T-helper 2 cell treated with Interferon-gamma antibody and Interleukin-4, amounts not matched to agents 5 μg/mL and 100 μg/mL, for 36 hours (primary cell): Measurements from ENCODE around the gene NFIX.
"Not testable (repeated sequence)": the region's sequence is repeated elsewhere in the genome, so short reads cannot be mapped to it uniquely, and the experiment has no call there.

Source experiments
- DNase-seq: peaks from one replicate; pipeline ENCODE4 v3.0.0; 2021; ENCODE audit warnings: low spot score
- H3K27ac Mint-ChIP-seq: one replicate; pipeline ENCODE4 v1.8.0; 2021; ENCODE audit warnings: mild to moderate bottlenecking, mixed read lengths
- H3K27me3 Mint-ChIP-seq: one replicate; pipeline ENCODE4 v1.8.0; 2021; ENCODE audit warnings: low read depth, mixed read lengths
- H3K36me3 Mint-ChIP-seq: one replicate; pipeline ENCODE4 v1.8.0; 2021; ENCODE audit warnings: low read depth, mixed read lengths
- H3K4me1 Mint-ChIP-seq: one replicate; pipeline ENCODE4 v1.8.0; 2021; ENCODE audit warnings: low read depth, mixed read lengths
- H3K4me3 Mint-ChIP-seq: one replicate; pipeline ENCODE4 v1.8.0; 2022; ENCODE audit warnings: mild to moderate bottlenecking, moderate library complexity, mixed read lengths
- H3K9me3 Mint-ChIP-seq: one replicate; pipeline ENCODE4 v1.8.0; 2021; ENCODE audit warnings: mixed read lengths

NFIX gene

DNA sequence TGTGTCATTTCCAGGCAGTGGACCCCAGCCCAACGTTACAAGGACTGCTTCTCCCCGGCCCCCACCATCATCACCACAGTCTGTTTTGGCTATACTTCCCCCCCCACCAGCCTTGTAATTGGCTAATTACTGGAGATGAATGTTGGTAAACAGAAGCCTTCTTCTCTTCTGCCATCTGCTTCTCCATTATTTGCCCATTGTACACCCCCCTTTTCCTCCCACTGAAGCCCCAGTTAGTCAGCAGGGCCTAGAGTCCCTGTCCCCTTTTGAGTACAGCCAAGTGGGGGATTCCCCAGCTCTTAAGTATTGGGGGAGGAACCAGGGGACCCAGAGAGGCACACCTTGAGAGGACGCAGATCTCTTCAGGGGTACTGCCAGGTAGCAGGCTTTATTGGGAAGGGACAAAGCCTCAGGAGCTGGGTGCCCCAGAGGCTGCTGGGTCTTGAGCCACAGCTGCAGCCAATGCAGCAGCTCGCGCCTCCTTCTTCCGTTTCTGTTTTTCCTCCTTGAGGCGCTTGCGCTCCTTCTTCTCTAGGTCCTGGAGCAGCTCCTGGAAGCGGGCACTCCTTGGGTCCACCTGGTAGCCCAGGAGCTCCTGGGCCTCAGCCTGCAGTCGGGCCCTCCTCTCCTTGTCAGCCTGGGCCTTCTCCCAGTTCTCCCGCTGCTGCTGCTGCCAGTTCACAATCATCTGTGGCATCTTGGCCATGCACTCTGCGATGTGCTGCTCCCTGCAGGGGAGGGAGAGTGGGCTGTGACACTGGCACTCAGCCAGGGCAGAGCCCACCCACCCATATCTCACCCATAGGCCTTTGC, 41.3 kb upstream of the NFIX start:
- Mint-ChIP-seq H3K27ac (peak overlapping the region; percentile 63), H3K36me3 (peaks cover 55% of the 10 kb centered on the region), H3K4me3 (peak overlapping the region; percentile 14), H3K4me1 (peaks cover 21% of the 10 kb centered on the region), H3K27me3 (no peaks in the 10 kb centered on the region), H3K9me3 (no peaks in the 10 kb centered on the region)
- DNase-seq, result no peak

DNA sequence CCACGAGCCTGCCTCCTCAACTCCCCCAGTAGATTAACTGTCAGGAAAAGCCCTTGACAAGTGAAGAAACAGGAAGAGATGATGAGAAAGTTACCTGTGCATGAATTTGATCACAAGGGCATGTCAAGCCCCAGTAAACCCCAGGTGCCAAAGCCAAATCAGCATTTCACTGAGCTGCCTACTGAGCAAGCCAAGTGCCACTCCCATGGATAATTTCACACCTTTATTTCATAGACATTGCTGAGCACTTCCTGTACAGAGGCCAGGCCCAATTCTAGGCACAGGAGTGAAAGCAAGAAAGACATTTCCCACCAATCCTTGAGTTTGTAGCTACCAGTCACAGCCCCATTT, 40.7 kb upstream of the NFIX start:
- Mint-ChIP-seq H3K27me3 (no peaks in the 10 kb centered on the region), H3K4me3 (peak overlapping the region; percentile 14), H3K9me3 (no peaks in the 10 kb centered on the region), H3K36me3 (peaks cover 49% of the 10 kb centered on the region), H3K27ac (peak overlapping the region; percentile 63), H3K4me1 (peaks cover 21% of the 10 kb centered on the region)
- DNase-seq, result no peak

GRCh38 chr19:12955575-12955974, 39.7 kb upstream of the NFIX start:
- DNase-seq, H3K27me3 Mint-ChIP-seq, H3K9me3 Mint-ChIP-seq: not testable (repeated sequence)
- H3K4me3 Mint-ChIP-seq, result peak overlapping the region; percentile 80
- peaks cover 21% of the 10 kb centered on the region for H3K4me1 Mint-ChIP-seq
- peaks cover 40% of the 10 kb centered on the region for H3K36me3 Mint-ChIP-seq
- peak overlapping the region; percentile 63 for H3K27ac Mint-ChIP-seq

- no peaks in the 10 kb centered on the region for H3K9me3 Mint-ChIP-seq
- H3K27me3 Mint-ChIP-seq, result peaks cover 3% of the 10 kb centered on the region
- peak overlapping the region; percentile 63 for H3K27ac Mint-ChIP-seq
- H3K4me1 Mint-ChIP-seq, result peaks cover 21% of the 10 kb centered on the region
- H3K4me3 Mint-ChIP-seq, result peak overlapping the region; percentile 80
- H3K36me3 Mint-ChIP-seq, result peaks cover 36% of the 10 kb centered on the region
- no peak for DNase-seq
These were observed 39.3 kb upstream of the NFIX start for GRCh38 chr19:12955996-12956395.

- H3K4me3 Mint-ChIP-seq, result peak within 1 kb of the TSS; percentile 90
- peaks cover 21% of the 10 kb centered on the region for H3K4me1 Mint-ChIP-seq
- H3K36me3 Mint-ChIP-seq, result peaks cover 30% of the 10 kb centered on the region
- H3K27ac Mint-ChIP-seq, result peak within 1 kb of the TSS; percentile 93
- no peaks in the 10 kb centered on the region for H3K9me3 Mint-ChIP-seq
- peaks cover 3% of the 10 kb centered on the region for H3K27me3 Mint-ChIP-seq
- DNase-seq, result peak; percentile 82
These were observed 38.6 kb upstream of the NFIX start, which contains the start of gene GADD45GIP1 for GRCh38 chr19:12956446-12957388. Gene GADD45GIP1 (minus strand): TSS chr19:12957223. CDS start chr19:12957212, 11 bp downstream.

DNA sequence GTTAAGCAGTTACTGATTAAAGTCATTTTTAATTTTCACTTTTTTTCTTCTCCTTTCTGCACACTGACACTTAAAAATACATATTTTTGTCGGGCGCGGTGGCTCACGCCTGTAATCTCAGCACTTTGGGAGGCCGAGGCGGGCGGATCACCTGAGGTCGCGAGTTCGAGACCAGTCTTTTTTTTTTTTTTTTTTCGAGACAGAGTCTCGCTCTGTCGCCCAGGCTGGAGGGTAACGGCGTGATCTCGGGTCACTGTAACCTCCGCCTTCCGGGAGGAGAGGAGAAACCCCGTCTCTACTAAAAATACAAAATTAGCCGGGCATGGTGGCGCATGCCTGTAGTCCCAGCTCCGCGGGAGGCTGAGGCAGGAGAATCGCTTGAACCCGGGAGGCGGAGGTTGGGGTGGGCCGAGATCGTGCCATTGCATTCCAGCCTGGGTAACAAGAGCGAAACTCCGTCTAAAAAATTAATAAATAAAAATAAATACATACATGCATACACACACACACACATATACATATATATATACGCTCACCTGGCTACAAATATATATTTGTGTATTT, 37.8 kb upstream of the NFIX start:
- not testable (repeated sequence) for DNase-seq, H3K27me3 Mint-ChIP-seq, H3K9me3 Mint-ChIP-seq
- Mint-ChIP-seq H3K4me1 (peaks cover 20% of the 10 kb centered on the region), H3K36me3 (peaks cover 24% of the 10 kb centered on the region), H3K27ac (peak overlapping the region; percentile 93), H3K4me3 (peak overlapping the region; percentile 90)

DNA sequence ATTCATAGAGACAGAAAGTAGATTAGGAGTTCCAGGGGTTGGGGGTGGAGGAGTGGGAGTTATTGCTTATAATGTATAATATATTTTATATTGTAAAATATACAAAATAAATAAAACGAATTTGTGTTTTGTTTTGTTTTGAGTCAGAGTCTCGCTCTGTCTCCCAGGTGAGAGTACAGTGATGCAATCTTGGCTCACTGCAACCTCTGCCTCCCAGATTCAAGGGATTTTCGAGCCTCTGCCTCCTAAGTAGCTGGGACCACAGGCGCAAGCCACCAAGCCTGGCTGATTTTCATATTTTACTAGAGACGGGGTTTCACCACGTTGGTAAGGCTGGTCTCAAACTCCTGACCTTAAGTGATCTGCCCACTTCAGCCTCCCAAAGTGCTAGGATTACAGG, 35.8 kb upstream of the NFIX start:
- DNase-seq, result no peak

GRCh38 chr19:12965017-12965811, 30.1 kb upstream of the NFIX start:
- Mint-ChIP-seq H3K4me3 (peak overlapping the region; percentile 83), H3K4me1 (peaks cover 7% of the 10 kb centered on the region), H3K27me3 (peaks cover under 1% of the 10 kb centered on the region), H3K36me3 (no peaks in the 10 kb centered on the region), H3K9me3 (no peaks in the 10 kb centered on the region), H3K27ac (peak overlapping the region; percentile 80)
- DNase-seq, result peak; percentile 78

More for the DNA sequence above, 35.8 kb upstream of the NFIX start:
- Mint-ChIP-seq H3K4me1 (peaks cover 17% of the 10 kb centered on the region), H3K4me3 (no peak overlapping the region), H3K27me3 (peaks cover 3% of the 10 kb centered on the region), H3K9me3 (no peaks in the 10 kb centered on the region), H3K36me3 (peaks cover 8% of the 10 kb centered on the region), H3K27ac (no peak overlapping the region)

DNA sequence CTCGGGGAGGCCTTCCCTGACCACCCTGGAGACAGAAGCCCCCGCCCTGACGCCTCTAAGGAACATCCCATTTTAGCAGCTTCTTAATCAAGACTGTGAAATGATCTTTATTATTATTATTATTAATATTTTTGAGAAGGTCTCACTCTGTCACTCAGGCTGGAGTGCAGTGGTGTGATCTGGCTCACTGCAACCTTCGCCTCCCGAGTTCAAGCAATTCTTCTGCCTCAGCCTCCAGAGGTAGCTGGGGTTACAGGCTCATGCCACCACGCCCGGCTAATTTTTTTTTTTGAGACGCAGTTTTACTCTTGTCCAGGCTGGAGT, 29.5 kb upstream of the NFIX start:
- Mint-ChIP-seq H3K4me3 (peak overlapping the region; percentile 83), H3K36me3 (no peaks in the 10 kb centered on the region), H3K27me3 (no peaks in the 10 kb centered on the region), H3K27ac (peak overlapping the region; percentile 68), H3K9me3 (no peaks in the 10 kb centered on the region), H3K4me1 (peaks cover 6% of the 10 kb centered on the region)
- no peak for DNase-seq

DNA sequence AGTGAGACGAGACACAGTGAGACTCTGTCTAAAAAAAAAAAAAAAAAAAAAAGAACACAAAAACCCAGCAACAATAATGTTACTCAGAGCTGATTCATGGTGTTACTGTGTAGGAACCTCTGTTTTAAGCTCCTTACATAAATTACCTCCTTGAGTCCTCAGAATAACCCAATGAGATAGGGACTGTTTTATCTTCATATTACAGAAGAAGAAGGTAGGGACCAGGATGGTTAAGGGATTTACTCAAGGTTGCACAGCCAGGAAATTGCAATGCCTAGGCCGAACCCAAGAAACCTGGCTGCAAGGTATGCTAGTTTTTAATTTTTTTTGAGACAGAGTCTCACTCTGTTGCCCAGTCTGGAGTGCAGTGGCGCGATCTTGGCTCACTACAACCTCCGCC, 27.4 kb upstream of the NFIX start:
- H3K4me3 Mint-ChIP-seq, result no peak overlapping the region
- H3K36me3 Mint-ChIP-seq, result no peaks in the 10 kb centered on the region
- H3K9me3 Mint-ChIP-seq, result no peaks in the 10 kb centered on the region
- no peak for DNase-seq
- peaks cover 6% of the 10 kb centered on the region for H3K4me1 Mint-ChIP-seq
- no peak overlapping the region for H3K27ac Mint-ChIP-seq
- H3K27me3 Mint-ChIP-seq, result no peaks in the 10 kb centered on the region

- Mint-ChIP-seq H3K36me3 (no peaks in the 10 kb centered on the region), H3K9me3 (no peaks in the 10 kb centered on the region), H3K4me3 (no peak within 1 kb of the TSS), H3K27ac (no peak within 1 kb of the TSS), H3K4me1 (peaks cover 6% of the 10 kb centered on the region), H3K27me3 (peaks cover 3% of the 10 kb centered on the region)
- no peak for DNase-seq
These were observed 25.8 kb upstream of the NFIX start, which contains the start of gene DAND5 for GRCh38 chr19:12969292-12969988. Gene DAND5 (plus strand): TSS chr19:12969576. CDS start chr19:12969661, 85 bp downstream.

- Mint-ChIP-seq H3K36me3 (no peaks in the 10 kb centered on the region), H3K4me1 (peaks cover 3% of the 10 kb centered on the region), H3K4me3 (no peak overlapping the region), H3K27me3 (peaks cover 3% of the 10 kb centered on the region), H3K27ac (no peak overlapping the region), H3K9me3 (no peaks in the 10 kb centered on the region)
- DNase-seq, result no peak
These were observed 25.0 kb upstream of the NFIX start for GRCh38 chr19:12970070-12970820.
